Stomach (tissue), 9 donors: ENCODE results near the gene SLC24A4. TPM values are rescaled to one million over a fixed set of nuclear protein-coding genes. Genes with fewer than 3 reads are reported as not detected.

ENCODE experiments used
- DNase-seq, 2 donors: peaks; one replicate each; pipeline versions ENCODE4 v3.0.0 to v3.0.0-alpha.2; 2013 to 2019
- H3K27ac ChIP-seq, 5 donors: fragments of 200-600 bp in 4 of 5; sonication (generic) in 4 of 5; one replicate each; pipeline ENCODE4 v1.5.1; 2013 to 2019; ENCODE audit warnings: mild to moderate bottlenecking in 1 of 5, moderate library complexity in 1 of 5
- H3K27me3 ChIP-seq, 3 donors: fragments of 200-600 bp; sonication (generic); one replicate each; pipeline ENCODE4 v1.5.1; 2017 to 2019; ENCODE audit warnings: mixed run types in 1 of 3
- H3K36me3 ChIP-seq, 4 donors: fragments of 200-600 bp; sonication (generic); 1 replicate in 3 of 4; 2 replicates in 1 of 4; pipeline ENCODE4 v1.5.1; 2016 to 2019
- H3K4me1 ChIP-seq, 4 donors: fragments of 200-600 bp; sonication (generic); one replicate each; pipeline ENCODE4 v1.5.1; 2016 to 2019
- H3K4me3 ChIP-seq, 4 donors: fragments of 200-600 bp; sonication (generic) in 3 of 4; one replicate each; pipeline ENCODE4 v1.5.1; 2016 to 2019; ENCODE audit warnings: mild to moderate bottlenecking in 1 of 4
- H3K9me3 ChIP-seq, 4 donors: fragments of 200-600 bp; sonication (generic); one replicate each; pipeline ENCODE4 v1.5.1; 2016 to 2019
- EP300 ChIP-seq: sonication (generic); formaldehyde crosslinking; IDR thresholded peaks from one replicate; pipeline ENCODE4 v1.6.1; 2017; ENCODE audit warnings: antibody characterized with exemption
- POLR2A ChIP-seq, 4 donors: fragments of 450-650 bp; IDR thresholded peaks; one replicate each; pipeline ENCODE4 v1.6.1; 2016; ENCODE audit warnings: antibody characterized with exemption in 4 of 4, control low read depth in 2 of 4, mild to moderate bottlenecking in 1 of 4, moderate library complexity in 1 of 4
- POLR2AphosphoS5 ChIP-seq, 3 donors: sonication (generic); formaldehyde crosslinking; IDR thresholded peaks; one replicate each; pipeline ENCODE4 v1.6.1; 2016; ENCODE audit warnings: antibody characterized with exemption in 3 of 3
- WGBS, 5 donors: extraction: QIAGEN DNeasy Blood & Tissue Kit in 3 of 5; methylation state at CpG; one replicate each; pipeline versions ENCODE4 v1.1.5 to v1.1.7; 2013 to 2018; 5-methylcytosine and 5-hydroxymethylcytosine counted together
- intact Hi-C: fragments of 100-400 bp; cut with DNase I; formaldehyde crosslinking; loops from one replicate; pipeline ENCODE4 v1.15.1; 2023; ENCODE audit warnings: low total_unique reads
- polyA plus RNA-seq, 3 donors: library from polyadenylated mRNA; stranded (reverse); fragments of 200-250 nt; gene quantifications; one replicate each; pipeline ENCODE4 v1.2.3, GENCODE V29; 2013
- total RNA-seq, 5 donors: library from RNA; depleted of rRNA; stranded (reverse); fragments of >200 nt; gene quantifications; one replicate each; pipeline versions ENCODE4 v1.1.0 to v1.2.3, GENCODE V29; 2014 to 2016
- TF ChIP-seq, protein P1 (sequence below), 7 experiments: fragments of 450-650 bp in 4 of 7; fragments of 200-600 bp in 3 of 7; sonication (generic) in 3 of 7; IDR thresholded peaks; one replicate each; pipeline ENCODE4 v1.5.1; 2016 to 2019; ENCODE audit warnings: antibody characterized with exemption in 7 of 7, control low read depth in 2 of 7, mild to moderate bottlenecking in 1 of 7
- donor health status: healthy with polysubstance abuse.
- donor health status: Bipolar disorder and iron deficiency.
- donor health status: healthy.

SLC24A4 gene
- total and polyA plus RNA-seq, 8 donors, result 0.08 to 0.92 (median 0.38) TPM; not detected in 4

DNA sequence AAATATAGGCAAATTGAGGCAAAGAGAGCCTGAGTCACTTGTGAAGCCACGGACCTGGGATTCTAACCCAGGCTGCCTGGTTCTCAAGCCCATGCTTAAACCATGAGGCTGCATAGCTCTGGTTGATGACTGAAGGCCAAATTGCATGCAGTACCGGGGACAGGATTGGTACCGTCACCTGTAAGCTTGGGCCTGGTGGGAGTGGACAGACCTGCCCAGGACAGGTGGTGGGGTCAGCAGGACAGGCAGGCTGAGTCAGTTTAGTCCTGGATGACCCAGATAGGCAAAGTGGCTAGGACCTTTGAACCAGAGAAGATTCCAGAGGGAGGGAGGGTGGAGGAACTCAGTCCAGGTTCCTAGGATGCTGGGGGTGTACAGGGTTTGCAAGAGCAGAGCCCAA lies 216.5 kb downstream of the SLC24A4 start:
- no peak for DNase-seq

DNA sequence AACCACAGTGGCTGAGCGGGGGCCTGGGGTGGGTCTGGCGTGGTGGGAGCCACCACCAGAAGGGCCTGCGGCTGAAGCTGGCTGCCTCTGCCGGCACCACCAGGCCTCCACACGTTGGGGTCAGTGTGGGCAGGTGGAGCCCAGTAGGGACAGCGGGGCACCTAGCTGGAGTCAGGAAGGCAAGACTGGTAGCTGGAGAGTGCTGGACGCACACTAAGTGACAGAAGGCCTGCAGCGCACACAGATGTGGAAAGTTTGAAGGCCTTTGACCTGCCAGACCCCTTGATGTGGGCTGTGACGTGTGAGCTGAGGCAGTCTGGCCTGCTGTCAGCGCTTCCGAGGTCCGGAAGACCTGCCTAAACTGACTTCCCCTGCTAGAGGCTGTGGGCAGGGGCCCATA lies 216.9 kb downstream of the SLC24A4 start:
- intact Hi-C loops, result no loop called here
- Histone ChIP-seq H3K4me1 (peaks cover 15 to 61% (median 36%) of the 10 kb centered on the region in 4 donors), H3K27me3 (no peaks in the 10 kb centered on the region), H3K4me3 (no peak overlapping the region), H3K27ac (peak overlapping the region; percentile 41 to 85 (median 81)), H3K36me3 (no peaks in the 10 kb centered on the region), H3K9me3 (no peaks in the 10 kb centered on the region)
- DNase-seq, result peak in 1 of 2 donors; percentile 61
- no peak for TF ChIP-seq POLR2A (IDR thresholded peaks at IDR 0.05)
- TF ChIP-seq, protein P1, sequence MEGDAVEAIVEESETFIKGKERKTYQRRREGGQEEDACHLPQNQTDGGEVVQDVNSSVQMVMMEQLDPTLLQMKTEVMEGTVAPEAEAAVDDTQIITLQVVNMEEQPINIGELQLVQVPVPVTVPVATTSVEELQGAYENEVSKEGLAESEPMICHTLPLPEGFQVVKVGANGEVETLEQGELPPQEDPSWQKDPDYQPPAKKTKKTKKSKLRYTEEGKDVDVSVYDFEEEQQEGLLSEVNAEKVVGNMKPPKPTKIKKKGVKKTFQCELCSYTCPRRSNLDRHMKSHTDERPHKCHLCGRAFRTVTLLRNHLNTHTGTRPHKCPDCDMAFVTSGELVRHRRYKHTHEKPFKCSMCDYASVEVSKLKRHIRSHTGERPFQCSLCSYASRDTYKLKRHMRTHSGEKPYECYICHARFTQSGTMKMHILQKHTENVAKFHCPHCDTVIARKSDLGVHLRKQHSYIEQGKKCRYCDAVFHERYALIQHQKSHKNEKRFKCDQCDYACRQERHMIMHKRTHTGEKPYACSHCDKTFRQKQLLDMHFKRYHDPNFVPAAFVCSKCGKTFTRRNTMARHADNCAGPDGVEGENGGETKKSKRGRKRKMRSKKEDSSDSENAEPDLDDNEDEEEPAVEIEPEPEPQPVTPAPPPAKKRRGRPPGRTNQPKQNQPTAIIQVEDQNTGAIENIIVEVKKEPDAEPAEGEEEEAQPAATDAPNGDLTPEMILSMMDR (IDR thresholded peaks at IDR 0.05), result no peak
- TF ChIP-seq EP300, result no peak
- TF ChIP-seq POLR2AphosphoS5 (IDR thresholded peaks at IDR 0.05), result no peak
- WGBS, 5 donors, result 66 to 83% (median 69%) methylated on average over 4 to 12 of the region's 12 CpGs

More for the DNA sequence above, 216.5 kb downstream of the SLC24A4 start:
- Histone ChIP-seq H3K27ac (peak overlapping the region; percentile 41 to 85 (median 81)), H3K27me3 (no peaks in the 10 kb centered on the region), H3K4me1 (peaks cover 15 to 58% (median 36%) of the 10 kb centered on the region in 4 donors), H3K9me3 (no peaks in the 10 kb centered on the region), H3K36me3 (no peaks in the 10 kb centered on the region), H3K4me3 (no peak overlapping the region)
- no peak for TF ChIP-seq POLR2A (IDR thresholded peaks at IDR 0.05)
- no peak for TF ChIP-seq POLR2AphosphoS5 (IDR thresholded peaks at IDR 0.05)
- TF ChIP-seq, protein P1 (IDR thresholded peaks at IDR 0.05), result no peak
- TF ChIP-seq EP300, result no peak
- WGBS, 5 donors, result 80 to 92% (median 89%) methylated on average over 3 of the region's 3 CpGs
- intact Hi-C loops, result no loop called here

DNA sequence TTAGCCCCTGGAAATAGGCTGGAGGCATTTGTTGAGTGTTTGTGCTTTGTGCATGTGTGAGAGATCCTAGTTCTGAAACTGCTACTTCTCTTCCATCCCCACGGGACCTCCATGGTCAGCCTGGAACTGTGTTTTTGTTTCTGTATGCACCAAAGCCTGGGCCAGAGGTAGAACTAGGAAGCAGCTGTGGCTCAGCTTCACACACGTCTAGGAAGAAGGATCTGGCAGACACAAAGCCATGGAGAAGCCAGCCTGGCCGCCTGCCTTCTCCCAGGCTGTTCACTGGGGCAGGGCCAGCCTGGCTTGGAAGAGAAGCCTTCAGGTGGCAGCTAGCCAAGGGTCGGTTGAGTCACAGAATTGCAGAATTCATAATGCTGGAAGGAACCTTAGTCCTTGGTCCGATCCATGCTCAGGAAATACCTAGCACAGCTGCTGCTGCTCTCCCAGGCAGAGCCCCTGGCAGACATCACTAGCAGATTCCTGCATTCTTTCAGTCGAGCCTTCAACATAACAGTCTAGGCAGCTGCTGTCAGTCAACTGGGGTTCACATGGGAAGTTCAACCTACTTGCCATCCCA lies 217.6 kb downstream of the SLC24A4 start:
- Histone ChIP-seq H3K9me3 (no peaks in the 10 kb centered on the region), H3K27ac (peak overlapping the region; percentile 47 to 85 (median 81)), H3K27me3 (no peaks in the 10 kb centered on the region), H3K36me3 (no peaks in the 10 kb centered on the region), H3K4me1 (peaks cover 15 to 58% (median 34%) of the 10 kb centered on the region in 4 donors), H3K4me3 (no peak overlapping the region)
- 14 to 23% (median 15%) methylated on average over 5 to 6 of the region's 6 CpGs for WGBS, 5 donors
- intact Hi-C loops, result no loop called here
- peak; percentile 64 to 82 for DNase-seq
- TF ChIP-seq EP300 (no peak), POLR2AphosphoS5 (IDR thresholded peaks at IDR 0.05) (peak; percentile 41 to 71 (median 68)), POLR2A (IDR thresholded peaks at IDR 0.05) (no peak)
- TF ChIP-seq, protein P1 (IDR thresholded peaks at IDR 0.05), result no peak

- Histone ChIP-seq H3K27ac (peak overlapping the region in 2 of 5 donors; percentile 8 to 15), H3K4me3 (no peak overlapping the region), H3K36me3 (no peaks in the 10 kb centered on the region), H3K27me3 (no peaks in the 10 kb centered on the region), H3K4me1 (peaks cover 15 to 36% (median 26%) of the 10 kb centered on the region in 4 donors), H3K9me3 (no peaks in the 10 kb centered on the region)
- intact Hi-C loops, result no loop called here
- TF ChIP-seq, protein P1 (IDR thresholded peaks at IDR 0.05), result no peak
- TF ChIP-seq POLR2A (IDR thresholded peaks at IDR 0.05), result no peak
- TF ChIP-seq POLR2AphosphoS5 (IDR thresholded peaks at IDR 0.05), result no peak
- no peak for TF ChIP-seq EP300
- 63 to 78% (median 71%) methylated on average over 8 of the region's 8 CpGs for WGBS, 5 donors
- DNase-seq, result no peak
Observed at GRCh38 chr14:92542766-92543554, 220.0 kb downstream of the SLC24A4 start.
